HG03045 (cell line): ENCODE data around the gene STARD6.
A peak's percentile ranks its signal among the peaks of the same experiment; 100 is the strongest.
"Not testable (repeated sequence)": the region's sequence is repeated elsewhere in the genome, so short reads cannot be mapped to it uniquely, and the experiment has no call there.

Source experiments
- ATAC-seq: cut with Tn5 transposase; IDR thresholded peaks from one replicate; pipeline ENCODE4 v1.9.1; 2021; ENCODE audit warnings: mild to moderate bottlenecking, moderate library complexity; ENCODE audit not compliant: unreplicated experiment

Gene STARD6, protein sequence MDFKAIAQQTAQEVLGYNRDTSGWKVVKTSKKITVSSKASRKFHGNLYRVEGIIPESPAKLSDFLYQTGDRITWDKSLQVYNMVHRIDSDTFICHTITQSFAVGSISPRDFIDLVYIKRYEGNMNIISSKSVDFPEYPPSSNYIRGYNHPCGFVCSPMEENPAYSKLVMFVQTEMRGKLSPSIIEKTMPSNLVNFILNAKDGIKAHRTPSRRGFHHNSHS

DNA sequence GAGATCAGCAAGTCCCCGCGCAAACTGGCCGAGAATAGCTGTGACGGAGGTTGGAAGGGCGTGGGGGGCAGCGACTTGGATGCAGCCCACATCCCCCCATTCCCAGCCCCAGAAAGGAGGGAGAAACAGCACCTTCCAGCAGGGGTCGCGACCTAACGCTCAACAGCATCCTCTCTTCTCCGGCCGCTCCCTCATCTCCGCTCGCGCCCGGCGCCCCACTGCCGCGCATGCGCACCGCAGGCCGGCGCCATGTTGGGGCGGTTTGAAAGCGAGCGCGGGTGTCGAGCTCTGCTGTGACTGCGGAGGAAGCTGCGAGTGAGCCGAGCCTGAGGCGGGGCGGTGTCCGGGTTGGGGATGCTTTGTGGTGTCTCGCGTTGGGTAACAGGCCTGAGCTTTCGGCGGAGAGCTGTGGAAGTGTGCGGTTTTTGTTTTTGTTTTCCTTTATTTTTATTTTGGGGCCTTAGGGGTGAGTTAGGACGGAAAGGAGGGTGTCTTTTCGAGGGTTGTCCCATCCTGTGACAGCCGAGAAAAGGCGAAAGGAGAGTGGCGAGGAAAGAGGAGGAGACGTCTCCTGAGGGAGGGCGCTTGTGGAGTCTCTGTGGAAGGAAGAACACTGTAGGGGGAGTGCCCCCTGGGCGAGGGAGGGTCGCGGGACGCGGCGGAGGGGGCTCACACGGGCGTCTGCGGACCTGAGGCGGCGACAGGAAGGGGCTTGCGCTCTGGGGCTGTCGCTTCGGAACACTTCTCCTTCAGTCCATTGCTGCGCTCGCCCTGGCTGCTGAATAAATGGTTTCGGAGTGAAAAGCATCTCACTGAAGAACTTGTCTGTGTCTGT, at the start of gene STARD6, which contains the start of gene C18orf54:
Gene STARD6 (minus strand): TSS at position 199 of the 835 bp plus-strand sequence. CDS start 3,285 bp downstream, outside the sequence.
Gene C18orf54 (plus strand): TSS at position 247 of the 835 bp plus-strand sequence. CDS start 2,667 bp downstream, outside the sequence.
- ATAC-seq: peak; percentile 95

DNA sequence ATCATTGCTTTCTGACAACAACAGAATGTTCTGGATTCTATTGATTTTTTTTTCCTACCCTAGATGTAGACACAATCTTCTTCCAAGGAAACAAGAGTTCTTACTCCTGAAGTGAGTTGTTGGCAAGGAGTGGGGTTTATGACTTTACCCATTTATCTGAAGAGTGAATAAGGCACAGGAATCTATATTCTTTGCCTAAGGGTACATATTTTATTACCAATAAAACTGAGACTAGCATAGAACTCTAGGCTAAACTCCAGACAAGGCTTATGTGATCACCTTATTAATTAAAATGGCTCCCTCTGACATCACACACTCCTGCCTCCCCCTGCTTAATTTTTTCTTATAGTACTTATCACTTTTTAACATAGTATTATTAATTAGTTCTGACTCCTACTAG, 47.6 kb upstream of the STARD6 start:
- no peak for ATAC-seq

DNA sequence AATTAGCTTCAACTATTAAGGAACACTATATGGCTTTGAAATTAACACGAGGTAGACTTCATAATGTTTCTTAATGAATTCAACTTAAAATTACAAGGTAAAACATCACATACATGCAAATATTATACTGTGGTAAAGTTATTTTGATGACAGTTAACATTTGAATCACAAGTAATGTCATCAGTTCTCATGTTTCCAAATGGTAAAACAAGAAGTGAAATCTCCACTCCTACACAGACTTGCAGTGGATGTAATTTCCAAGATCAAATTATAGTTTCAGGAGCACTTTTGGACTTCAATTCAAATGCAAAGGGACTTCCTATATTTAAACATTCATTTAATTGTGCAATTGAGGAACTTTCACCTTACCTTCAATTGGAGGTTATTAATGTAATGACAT, 39.1 kb upstream of the STARD6 start:
- no peak for ATAC-seq

DNA sequence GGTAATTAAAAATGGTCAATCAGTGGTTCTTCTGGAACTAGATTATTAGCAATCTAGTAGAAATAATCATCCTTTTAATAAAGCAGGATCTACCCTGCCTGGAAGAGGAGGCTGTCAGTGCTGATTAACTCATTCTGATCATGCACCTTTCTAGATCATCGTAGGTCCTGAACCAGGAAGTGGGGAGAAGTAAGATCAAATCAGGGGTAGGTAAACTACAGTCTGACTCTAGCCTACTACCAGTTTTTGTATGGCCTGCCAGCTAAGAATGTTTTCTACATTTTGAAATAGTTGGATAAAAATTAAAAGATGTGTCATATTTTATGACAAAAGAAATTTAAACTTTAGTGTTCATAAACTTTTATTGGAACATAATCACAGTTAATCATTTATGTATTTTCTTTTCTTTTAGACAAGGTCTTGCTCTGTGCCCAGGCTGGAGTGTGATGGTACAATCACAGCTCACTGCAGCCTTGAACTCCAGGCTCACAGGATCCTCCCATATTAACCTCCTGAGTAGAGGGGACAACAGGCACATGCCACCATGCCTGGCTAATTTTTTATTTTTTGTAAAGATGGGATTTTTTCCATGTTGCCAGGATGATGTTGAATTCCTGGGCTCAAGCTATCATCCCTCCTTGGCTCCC, 36.1 kb upstream of the STARD6 start:
- no peak for ATAC-seq

DNA sequence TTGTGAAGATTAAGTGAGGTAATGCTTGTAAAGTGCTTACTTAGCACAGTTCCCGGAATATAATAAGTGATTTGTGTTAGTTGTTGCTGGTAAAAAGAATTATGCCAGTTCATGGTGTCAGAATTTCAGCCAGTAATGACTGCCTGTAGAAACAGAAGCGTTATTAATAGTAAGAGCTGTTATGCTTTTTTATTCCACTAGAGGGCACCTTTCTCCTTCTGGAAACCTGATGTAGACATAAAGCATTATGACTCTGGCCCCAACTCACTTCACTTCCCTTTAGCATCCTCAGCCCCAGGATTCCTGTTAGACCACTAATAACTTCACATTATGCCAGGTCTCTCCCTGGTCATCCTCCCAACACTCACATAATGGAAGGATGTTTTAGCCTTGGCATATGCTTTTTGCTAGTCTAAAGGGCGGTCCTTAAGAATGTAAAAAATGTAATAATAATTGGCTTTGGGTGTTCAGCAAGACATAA, 34.9 kb upstream of the STARD6 start:
- ATAC-seq: no peak

DNA sequence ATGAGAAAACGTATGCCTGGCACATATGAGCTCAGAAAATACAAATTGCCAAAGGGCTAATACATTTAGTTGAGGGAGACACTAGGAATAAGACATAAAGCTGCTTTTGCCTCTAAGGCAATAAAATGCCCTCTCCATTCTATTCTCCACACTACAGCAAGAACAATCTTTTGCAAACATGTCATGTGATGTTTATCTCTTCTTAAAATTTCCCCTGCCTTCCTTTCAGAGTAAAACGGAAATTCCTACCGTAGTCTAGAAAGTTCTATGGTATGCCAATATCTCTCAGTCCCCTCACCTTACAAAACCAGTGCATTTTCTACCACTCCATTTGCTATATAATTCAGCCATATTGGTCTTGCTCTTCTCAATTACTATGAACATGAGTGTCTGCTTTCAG, 33.2 kb upstream of the STARD6 start:
- no peak for ATAC-seq

DNA sequence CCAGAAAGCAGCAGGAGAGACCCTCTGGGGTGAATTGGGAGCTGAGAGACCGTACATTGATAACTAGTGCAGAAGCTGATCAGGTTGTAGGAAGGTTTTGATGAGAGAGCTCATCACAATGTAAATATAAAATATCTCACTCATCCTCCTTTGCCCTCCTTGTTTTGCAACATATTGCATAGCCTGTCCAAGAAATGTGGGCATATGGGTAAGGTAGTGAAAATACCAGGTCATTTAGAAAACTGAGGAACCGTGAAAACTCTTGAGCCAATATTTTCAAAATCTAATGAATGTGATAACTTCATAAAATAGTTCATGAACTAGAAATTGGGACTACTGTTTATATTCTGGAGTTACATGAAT, 31.5 kb upstream of the STARD6 start:
- ATAC-seq: no peak

DNA sequence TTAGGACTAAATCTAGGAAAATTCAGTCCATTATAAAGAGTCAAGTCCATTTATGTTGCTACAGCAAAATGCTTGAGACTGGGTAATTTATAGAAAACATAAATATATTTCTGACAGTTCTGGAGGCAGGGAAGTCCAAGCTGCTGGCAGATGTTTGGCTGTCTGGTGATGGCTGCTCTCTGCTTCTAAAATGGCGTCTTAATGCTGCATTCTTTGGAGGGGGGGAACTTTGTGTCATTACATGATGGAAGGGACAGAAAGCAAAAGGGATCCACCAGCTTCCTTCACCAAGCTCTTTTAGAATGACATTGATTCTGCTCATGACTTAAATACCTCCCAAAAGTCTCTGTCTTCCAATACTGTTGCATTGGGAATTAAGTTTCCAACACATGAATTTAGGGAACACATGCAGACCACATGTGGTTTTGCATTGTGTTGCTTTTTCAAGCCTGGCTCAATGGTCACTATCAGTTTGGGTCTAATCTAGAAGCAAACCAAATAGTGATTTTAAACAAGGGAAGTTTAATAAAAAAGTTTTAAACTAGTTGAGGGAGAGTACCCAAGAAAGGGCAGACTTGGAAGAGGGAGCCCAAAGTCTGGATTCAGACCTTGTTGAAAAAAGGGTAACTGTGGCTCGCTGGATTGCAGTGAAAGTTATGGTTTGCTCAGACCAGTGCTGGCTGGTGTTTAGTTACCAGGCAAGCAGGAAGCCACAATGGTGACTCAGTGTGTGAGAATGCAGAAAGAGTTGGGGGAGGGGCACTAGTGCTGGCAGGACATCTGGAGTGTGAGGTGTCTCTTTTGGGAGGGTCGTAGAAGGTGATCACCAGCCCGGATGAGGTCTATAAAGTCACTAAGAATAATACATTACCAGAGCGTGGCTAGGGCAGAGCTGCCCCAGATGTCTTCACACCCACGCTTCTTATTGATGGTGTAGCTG, 30.8 kb upstream of the STARD6 start:
- peak; percentile 81 for ATAC-seq

DNA sequence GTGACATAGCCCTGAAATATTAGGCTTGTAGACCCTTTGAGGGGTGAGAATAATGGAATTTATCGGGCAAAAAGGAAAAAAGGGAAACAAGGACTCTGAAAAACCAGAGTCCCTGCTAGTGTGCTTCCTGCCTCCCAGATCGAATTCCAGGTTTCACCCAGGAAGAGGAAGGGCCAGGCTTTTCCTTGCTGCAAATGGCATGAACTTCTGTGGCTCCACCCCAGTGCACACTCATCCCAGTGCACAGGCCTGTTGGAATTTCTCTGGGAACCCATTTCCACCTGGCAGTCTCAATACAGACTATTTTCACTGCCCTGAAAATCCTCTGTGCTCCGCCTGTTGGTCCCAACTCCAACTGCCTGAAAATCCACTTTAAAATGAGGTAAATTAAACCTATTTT, 30.0 kb upstream of the STARD6 start:
- no peak for ATAC-seq

DNA sequence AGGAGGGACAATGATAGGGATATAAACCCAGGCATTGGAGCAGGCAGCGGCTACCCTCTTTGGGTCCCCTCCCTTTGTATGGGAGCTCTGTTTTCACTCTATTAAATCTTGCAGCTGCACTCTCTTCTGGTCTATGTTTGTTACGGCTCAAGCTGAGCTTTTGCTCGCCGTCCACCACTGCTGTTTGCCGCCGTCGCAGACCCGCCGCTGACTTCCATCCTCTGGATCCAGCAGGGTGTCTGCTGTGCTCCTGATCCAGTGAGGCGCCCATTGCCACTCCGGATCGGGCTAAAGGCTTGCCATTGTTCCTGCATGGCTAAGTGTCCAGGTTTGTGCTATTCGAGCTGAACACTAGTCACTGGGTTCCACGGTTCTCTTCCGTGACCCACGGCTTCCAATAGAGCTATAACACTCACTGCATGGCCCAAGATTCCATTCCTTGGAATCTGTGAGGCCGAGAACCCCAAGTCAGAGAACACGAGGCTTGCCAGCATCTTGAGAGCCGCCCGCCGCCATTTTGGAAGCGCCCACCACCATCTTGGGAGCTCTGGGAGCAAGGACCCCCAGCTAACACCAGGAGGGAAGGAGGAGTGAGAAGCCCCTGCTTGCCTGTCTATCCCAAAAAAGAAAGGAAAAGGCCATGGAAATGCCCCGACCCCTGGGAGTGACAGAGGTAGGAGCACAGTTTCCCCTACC, 29.3 kb upstream of the STARD6 start:
- ATAC-seq: not testable (repeated sequence)

DNA sequence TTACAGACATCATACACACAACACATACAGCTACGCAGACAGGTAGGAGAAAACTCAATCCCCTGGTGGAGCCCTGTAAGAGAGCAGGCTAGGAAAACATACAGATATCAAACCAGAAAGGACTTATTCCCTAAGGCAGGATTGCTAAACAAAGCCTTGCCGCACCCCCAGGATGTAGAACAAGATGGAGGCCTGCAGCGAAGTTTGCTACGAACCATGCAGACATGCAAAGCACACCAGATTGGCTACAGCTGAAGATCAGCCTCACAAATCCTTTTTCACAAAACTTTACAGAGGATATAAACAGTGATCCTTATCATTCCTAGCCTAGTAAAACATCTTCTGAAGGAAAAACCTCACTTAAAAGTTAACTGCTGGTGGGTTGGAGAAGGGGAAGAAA, 28.4 kb upstream of the STARD6 start:
- ATAC-seq: no peak

DNA sequence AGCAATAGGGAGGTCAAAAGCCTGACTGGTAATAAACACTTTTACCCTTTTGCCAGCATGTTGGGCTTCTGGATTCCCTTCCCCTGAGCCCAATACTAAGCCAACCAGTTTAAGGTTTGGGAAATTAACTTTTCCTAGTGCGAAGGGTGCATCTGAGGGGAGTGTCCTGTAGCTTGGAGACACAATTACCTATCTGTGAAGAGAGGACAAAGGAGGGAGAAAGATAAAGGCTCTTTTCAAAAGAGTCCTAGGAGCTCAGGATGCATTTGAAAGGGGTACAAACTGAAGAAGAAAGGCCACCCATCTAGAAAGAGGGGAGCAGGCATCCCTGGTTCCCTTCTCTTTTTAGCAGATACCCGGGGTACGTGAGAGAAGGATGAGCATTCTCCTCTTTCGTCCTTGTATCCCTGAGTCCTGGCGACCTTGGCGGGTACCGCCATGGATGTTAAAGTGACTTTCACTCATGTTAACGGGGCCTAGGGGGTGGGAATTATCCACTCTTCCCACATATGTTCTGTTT, 25.1 kb upstream of the STARD6 start:
- no peak for ATAC-seq

DNA sequence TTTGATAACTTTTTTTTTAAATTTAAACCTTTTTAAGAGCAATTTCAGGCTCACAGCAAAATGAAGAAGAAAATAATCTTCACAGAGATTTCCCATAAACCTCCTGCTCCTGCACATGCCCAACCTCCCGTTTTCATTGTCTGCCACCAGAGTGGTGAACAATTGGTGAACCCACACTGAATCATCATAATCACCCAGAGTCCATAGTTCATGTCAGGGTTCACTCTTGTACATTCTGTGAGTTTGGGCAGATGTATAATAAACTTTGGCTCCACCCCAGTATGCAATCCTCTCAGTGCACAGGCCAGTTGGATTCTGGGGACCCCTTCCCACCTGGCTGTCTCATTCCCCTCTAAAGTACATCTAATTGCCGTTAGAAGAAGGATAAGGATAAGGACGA, 24.4 kb upstream of the STARD6 start:
- ATAC-seq: no peak

DNA sequence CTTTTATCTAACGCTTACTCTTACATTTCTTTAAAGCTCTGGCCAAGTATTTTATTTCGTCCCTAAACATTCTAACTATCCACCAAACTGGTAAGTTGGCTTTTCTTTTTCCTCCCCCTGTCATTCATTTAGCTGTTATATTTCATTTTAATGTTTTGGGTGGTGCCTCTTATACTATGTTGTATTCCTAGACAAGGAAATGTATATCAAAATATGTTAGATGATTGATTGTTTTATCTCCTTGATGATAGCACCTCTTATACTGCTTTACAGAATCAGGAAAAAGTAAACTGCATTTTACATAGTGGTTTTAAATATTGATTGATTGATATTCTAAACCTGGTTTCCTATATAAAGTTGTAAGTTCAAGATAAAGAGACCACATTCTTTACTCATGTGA, 24.0 kb upstream of the STARD6 start:
- ATAC-seq: no peak

DNA sequence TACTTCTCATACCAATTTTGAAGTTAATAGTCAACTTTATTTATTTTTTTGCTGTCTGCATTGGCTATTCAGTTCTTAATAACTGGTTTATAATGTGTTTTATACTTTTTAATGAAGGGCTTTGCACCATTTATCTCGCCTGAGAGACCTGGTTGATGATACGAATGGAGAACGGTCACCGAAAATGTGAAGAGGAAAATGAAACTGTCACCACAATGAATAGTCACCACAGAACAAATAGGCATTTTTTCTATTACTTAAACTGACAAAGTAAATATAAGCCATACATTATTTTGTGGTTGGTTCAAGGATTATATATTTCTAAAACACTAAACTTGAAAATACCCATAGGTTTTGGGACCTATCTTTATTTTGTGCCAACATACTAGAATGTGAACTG, 20.4 kb upstream of the STARD6 start:
- ATAC-seq: no peak

DNA sequence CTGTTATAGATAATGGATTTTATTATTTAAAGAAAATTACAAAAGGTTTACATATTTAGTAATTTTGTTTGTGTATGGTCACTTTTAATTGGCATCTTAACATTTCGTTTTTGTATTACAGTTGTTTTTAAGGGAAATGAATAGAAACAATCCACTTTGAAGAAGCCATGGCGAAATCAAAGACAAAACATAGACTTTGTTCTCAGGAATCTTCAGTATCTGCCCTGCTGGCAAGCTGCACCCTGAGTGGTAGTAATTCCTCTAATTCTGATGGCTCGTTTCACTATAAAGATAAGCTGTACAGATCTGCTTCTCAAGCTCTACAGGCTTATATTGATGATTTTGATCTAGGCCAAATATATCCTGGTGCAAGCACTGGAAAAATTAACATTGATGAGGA, 2.7 kb upstream of the STARD6 start:
- ATAC-seq: no peak

DNA sequence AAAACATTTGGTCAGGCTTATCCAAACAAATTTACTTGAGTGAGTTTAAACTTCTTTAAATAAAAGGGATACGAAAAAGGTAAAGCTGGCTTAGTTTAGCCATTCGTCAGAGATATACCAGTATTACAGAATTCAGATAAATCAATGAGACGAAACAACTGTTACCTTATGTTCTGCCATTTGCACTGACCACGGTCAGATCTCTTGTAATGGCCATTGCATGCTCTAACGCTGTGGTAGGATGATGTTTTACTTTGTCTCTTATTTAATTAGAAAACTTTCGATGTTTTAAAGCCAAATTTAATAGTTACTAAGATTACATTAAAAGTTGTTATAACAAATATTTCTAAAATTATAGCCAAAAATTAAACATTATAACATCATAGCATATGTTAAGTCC, 1.6 kb upstream of the STARD6 start:
- no peak for ATAC-seq

DNA sequence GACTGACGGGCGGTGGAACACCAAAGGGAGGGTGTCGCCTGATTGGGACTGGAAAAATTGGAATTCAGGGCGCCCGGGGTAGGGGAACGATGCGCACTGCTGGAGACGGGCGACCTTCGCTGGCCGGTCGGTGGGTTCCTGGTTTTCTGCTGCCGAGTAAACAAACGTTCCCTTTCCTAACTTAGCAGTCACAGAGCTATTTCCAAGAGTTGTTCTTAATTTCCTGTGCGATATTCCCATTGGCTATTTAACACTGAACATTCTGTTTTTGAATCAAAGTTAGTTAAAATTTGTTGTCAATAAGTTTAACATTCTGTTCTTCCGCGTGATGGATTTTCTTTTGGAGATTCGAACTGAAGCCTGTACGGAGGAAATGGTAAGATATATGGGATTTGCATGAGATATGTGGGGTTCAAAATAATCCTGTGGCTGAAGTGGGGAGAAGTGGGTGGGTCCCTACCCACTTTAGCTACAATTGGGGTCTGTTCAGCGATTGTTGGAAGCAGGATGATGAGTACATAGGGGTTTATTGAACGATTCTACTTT, 910 bp upstream of the STARD6 start:
- ATAC-seq: peak; percentile 13

DNA sequence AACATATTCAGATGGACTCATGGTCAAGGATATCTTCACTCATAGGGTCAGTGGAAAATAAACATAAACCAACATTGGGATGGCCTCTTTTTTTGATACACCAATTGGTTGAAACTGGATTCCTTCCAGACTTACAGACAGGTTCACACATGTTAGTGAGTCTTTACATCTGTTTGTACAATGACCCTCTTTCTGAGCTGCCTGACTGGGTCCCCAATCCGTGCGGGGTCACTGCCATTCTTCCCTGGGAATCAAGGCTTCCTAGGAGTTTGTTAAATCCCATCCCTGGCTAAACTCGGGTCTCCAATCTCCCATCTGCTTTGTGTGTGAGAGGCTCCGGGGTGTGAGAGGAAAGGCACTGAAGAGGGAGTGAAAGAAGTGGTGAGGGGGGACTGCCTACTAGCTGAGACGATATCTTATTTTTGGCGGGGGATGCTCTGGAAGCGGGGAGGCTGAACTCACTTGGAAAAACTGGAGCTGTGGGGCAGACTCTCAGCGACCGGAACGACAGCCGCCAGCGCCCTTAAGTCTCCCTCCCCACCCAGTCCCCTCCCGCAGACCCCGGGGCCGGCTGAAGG, 487 bp downstream of the STARD6 start:
- no peak for ATAC-seq
